ENCODE measurements around the gene NUDT16L1.
A peak's percentile ranks its signal among the peaks of the same experiment; 100 is the strongest.

Gene NUDT16L1

DNA sequence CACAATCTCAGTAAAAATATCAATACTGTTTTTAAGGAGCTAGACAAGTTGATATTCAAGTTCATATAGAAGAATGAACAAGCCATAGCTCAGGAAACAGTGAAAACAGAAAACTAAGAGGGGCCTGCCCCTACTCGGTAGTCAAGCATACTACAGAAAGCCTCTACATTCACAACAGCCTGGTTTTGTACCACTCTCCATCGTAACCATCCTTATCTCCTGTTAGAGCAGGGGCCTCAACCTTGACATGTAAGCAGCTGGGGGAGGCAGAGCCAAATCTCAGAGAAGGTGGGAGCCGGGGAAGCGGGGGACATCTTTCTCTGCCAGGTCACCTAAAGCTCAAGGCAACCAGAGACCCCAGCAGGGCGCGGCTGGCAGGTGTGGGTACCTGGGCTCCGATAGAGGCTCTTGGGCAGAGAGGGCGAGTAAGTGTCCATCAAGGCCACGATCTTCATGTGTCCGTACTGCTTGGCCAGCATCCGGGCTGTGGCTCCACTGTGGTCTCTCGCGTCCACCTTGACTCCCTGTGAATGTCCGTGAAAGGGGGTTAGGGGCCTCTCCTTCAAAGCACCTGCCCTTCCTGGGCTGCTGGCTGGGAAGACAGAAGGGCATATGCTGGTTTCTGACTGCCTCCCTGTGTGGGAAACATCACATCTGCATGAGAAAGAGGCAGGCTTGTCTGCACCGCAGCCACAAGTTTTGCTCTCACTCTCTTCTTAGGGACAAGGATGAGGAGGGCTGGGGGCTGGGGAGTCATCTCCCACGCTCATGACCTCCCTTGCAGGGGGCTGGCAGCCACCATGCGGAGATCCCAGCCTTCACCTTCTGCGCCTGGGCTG, 20.5 kb downstream of the NUDT16L1 start:
- H3K4me1 ChIP-seq (ENCODE audit: insufficient read depth, low read length, severe bottlenecking) = peaks cover 6% of the 10 kb centered on the region
- H3K9me3 ChIP-seq (ENCODE audit: low read length) = no peaks in the 10 kb centered on the region
- no peak for TF ChIP-seq EZH2 (IDR thresholded peaks at IDR 0.05; ENCODE audit: borderline replicate concordance, low read length)
- TF ChIP-seq, protein P1, sequence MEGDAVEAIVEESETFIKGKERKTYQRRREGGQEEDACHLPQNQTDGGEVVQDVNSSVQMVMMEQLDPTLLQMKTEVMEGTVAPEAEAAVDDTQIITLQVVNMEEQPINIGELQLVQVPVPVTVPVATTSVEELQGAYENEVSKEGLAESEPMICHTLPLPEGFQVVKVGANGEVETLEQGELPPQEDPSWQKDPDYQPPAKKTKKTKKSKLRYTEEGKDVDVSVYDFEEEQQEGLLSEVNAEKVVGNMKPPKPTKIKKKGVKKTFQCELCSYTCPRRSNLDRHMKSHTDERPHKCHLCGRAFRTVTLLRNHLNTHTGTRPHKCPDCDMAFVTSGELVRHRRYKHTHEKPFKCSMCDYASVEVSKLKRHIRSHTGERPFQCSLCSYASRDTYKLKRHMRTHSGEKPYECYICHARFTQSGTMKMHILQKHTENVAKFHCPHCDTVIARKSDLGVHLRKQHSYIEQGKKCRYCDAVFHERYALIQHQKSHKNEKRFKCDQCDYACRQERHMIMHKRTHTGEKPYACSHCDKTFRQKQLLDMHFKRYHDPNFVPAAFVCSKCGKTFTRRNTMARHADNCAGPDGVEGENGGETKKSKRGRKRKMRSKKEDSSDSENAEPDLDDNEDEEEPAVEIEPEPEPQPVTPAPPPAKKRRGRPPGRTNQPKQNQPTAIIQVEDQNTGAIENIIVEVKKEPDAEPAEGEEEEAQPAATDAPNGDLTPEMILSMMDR (IDR thresholded peaks at IDR 0.05; ENCODE audit: low read length) = no peak
- no peak overlapping the region for H3K9ac ChIP-seq (ENCODE audit: low read length)
- H3F3A ChIP-seq (ENCODE audit: insufficient read depth, low read length) = no peaks in the 10 kb centered on the region
- no peaks in the 10 kb centered on the region for H3K79me2 ChIP-seq (ENCODE audit: insufficient read depth, low read length)
- H3K4me2 ChIP-seq (ENCODE audit: low read length) = no peak overlapping the region
- H3K4me3 ChIP-seq (ENCODE audit: low read depth, low read length, poor library complexity, severe bottlenecking) = no peak overlapping the region
- H2AFZ ChIP-seq (ENCODE audit: low read length) = no peak overlapping the region
- H3K27me3 ChIP-seq (ENCODE audit: insufficient read depth, low read length) = no peaks in the 10 kb centered on the region
- no peaks in the 10 kb centered on the region for H3K9me2 ChIP-seq (ENCODE audit: low read depth, low read length)
- no peak overlapping the region for H3K27ac ChIP-seq (ENCODE audit: low read depth, low read length, poor library complexity, severe bottlenecking)
- H4K20me1 ChIP-seq (ENCODE audit: insufficient read depth, low read length) = no peaks in the 10 kb centered on the region
- peaks cover 18% of the 10 kb centered on the region for H3K36me3 ChIP-seq (ENCODE audit: insufficient read depth, low read length)

DNA sequence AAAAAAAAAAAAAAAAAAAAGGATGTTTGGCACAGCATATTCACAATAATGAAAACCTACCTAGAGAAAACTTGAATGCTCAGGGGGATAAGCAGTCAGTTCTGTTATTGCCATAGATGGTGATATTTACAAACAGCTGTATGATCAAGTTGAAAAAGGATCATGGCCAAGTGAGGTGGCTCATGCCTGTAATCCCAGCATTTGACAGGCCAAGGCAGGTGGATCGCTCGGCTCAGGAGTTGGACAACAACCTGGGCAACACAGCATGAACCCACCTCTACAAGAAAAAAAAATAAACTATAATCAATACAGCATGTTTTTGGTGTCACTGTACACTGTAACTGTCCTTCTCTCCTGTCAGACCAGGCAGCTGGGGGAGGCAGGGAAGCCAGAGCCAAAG, 21.6 kb downstream of the NUDT16L1 start:
- H3K79me2 ChIP-seq (ENCODE audit: insufficient read depth, low read length) = no peaks in the 10 kb centered on the region
- no peak overlapping the region for H3K4me2 ChIP-seq (ENCODE audit: low read length)
- no peaks in the 10 kb centered on the region for H3K27me3 ChIP-seq (ENCODE audit: insufficient read depth, low read length)
- no peaks in the 10 kb centered on the region for H4K20me1 ChIP-seq (ENCODE audit: insufficient read depth, low read length)
- no peaks in the 10 kb centered on the region for H3K9me2 ChIP-seq (ENCODE audit: low read depth, low read length)
- peaks cover 10% of the 10 kb centered on the region for H3K4me1 ChIP-seq (ENCODE audit: insufficient read depth, low read length, severe bottlenecking)
- H3K4me3 ChIP-seq (ENCODE audit: low read depth, low read length, poor library complexity, severe bottlenecking) = no peak overlapping the region
- no peak overlapping the region for H2AFZ ChIP-seq (ENCODE audit: low read length)
- no peak for TF ChIP-seq EZH2 (IDR thresholded peaks at IDR 0.05; ENCODE audit: borderline replicate concordance, low read length)
- TF ChIP-seq, protein P1 (IDR thresholded peaks at IDR 0.05; ENCODE audit: low read length) = no peak
- H3F3A ChIP-seq (ENCODE audit: insufficient read depth, low read length) = no peaks in the 10 kb centered on the region
- no peak overlapping the region for H3K9ac ChIP-seq (ENCODE audit: low read length)
- H3K27ac ChIP-seq (ENCODE audit: low read depth, low read length, poor library complexity, severe bottlenecking) = no peak overlapping the region
- H3K9me3 ChIP-seq (ENCODE audit: low read length) = no peaks in the 10 kb centered on the region
- peaks cover 15% of the 10 kb centered on the region for H3K36me3 ChIP-seq (ENCODE audit: insufficient read depth, low read length)

DNA sequence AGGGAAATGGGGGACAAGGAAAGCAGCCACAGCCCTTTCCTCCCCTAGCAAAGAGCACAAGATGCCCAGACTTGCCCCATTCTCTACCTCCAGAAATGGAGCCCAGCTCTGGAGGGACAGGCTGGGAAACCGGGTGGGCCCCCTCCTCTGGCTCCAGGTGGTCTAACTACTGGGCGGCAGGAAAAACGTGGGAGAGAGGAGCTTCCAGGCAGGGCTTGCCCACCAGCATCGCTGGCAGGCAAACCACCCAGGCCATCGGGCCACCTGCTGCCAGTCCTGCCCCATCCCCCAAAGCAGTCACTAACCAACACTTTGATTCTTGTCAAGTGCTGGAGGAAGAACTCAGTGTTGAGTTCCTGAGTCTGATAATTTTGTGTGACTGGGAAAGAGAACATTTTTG, 25.1 kb downstream of the NUDT16L1 start:
- peaks cover 10% of the 10 kb centered on the region for H3K4me1 ChIP-seq (ENCODE audit: insufficient read depth, low read length, severe bottlenecking)
- no peaks in the 10 kb centered on the region for H3K27me3 ChIP-seq (ENCODE audit: insufficient read depth, low read length)
- no peak for TF ChIP-seq EZH2 (IDR thresholded peaks at IDR 0.05; ENCODE audit: borderline replicate concordance, low read length)
- TF ChIP-seq, protein P1 (IDR thresholded peaks at IDR 0.05; ENCODE audit: low read length) = no peak
- no peak overlapping the region for H3K4me3 ChIP-seq (ENCODE audit: low read depth, low read length, poor library complexity, severe bottlenecking)
- H3K4me2 ChIP-seq (ENCODE audit: low read length) = no peak overlapping the region
- no peaks in the 10 kb centered on the region for H3F3A ChIP-seq (ENCODE audit: insufficient read depth, low read length)
- peak overlapping the region; percentile 11 for H3K27ac ChIP-seq (ENCODE audit: low read depth, low read length, poor library complexity, severe bottlenecking)
- no peaks in the 10 kb centered on the region for H3K9me2 ChIP-seq (ENCODE audit: low read depth, low read length)
- no peak overlapping the region for H3K9ac ChIP-seq (ENCODE audit: low read length)
- H3K36me3 ChIP-seq (ENCODE audit: insufficient read depth, low read length) = peaks cover 3% of the 10 kb centered on the region; the same call in 1 of the 2 replicates
- no peaks in the 10 kb centered on the region for H3K9me3 ChIP-seq (ENCODE audit: low read length)
- H3K79me2 ChIP-seq (ENCODE audit: insufficient read depth, low read length) = no peaks in the 10 kb centered on the region
- H4K20me1 ChIP-seq (ENCODE audit: insufficient read depth, low read length) = no peaks in the 10 kb centered on the region
- H2AFZ ChIP-seq (ENCODE audit: low read length) = no peak overlapping the region
